CD14-positive monocyte (primary cell): Measurements from ENCODE around the gene DEPDC4. TPM values are rescaled to one million over a fixed set of nuclear protein-coding genes. Genes with fewer than 3 reads are reported as not detected.
A peak's percentile ranks its signal among the peaks of the same experiment; 100 is the strongest.

Experiments used
- DNase-seq, 3 donors: peaks; one replicate each; pipeline ENCODE4 v3.0.0-alpha.2; 2011 to 2022
- H2AFZ ChIP-seq: 2 replicates; pipeline ENCODE4 v1.6.0; 2012; ENCODE audit warnings: mild to moderate bottlenecking, low read depth, low read length, inconsistent platforms; ENCODE audit not compliant: insufficient read depth, poor library complexity, severe bottlenecking
- H3K27ac ChIP-seq, 2 donors: 1 replicate in 1 of 2; 2 replicates in 1 of 2; pipeline ENCODE4 v1.5.1; 2012 to 2013; ENCODE audit warnings: low read length in 2 of 2, control low read depth in 1 of 2, inconsistent platforms in 1 of 2, low read depth in 1 of 2, mild to moderate bottlenecking in 1 of 2
- H3K27me3 ChIP-seq, 2 donors: one replicate each; pipeline versions ENCODE4 v1.6.0 to v1.6.1; 2011 to 2013; ENCODE audit warnings: low read length in 2 of 2; ENCODE audit not compliant: control insufficient read depth in 2 of 2, insufficient read depth in 2 of 2
- H3K36me3 ChIP-seq, 2 donors: replicated peaks in 1 of 2; 1 replicate in 1 of 2; 2 replicates in 1 of 2; pipeline versions ENCODE4 v1.5.1 to v1.6.1; 2012 to 2013; ENCODE audit warnings: low read length in 2 of 2, control low read depth in 1 of 2, inconsistent platforms in 1 of 2, mild to moderate bottlenecking in 1 of 2; ENCODE audit not compliant: insufficient read depth in 2 of 2, control insufficient read depth in 1 of 2
- H3K4me1 ChIP-seq, 2 donors: 1 replicate in 1 of 2; 2 replicates in 1 of 2; pipeline versions ENCODE4 v1.5.1 to v1.6.1; 2012 to 2013; ENCODE audit warnings: low read length in 2 of 2, control low read depth in 1 of 2, inconsistent platforms in 1 of 2, mild to moderate bottlenecking in 1 of 2, moderate library complexity in 1 of 2; ENCODE audit not compliant: insufficient read depth in 2 of 2, control insufficient read depth in 1 of 2
- H3K4me2 ChIP-seq: replicated peaks from 2 replicates; pipeline ENCODE3; 2012; ENCODE audit warnings: low read length, moderate library complexity, mild to moderate bottlenecking; ENCODE audit not compliant: poor library complexity, severe bottlenecking; ENCODE audit errors: extremely low read depth
- H3K4me3 ChIP-seq, 3 experiments: fragments of 200-600 bp in 1 of 3; sonication (generic) in 1 of 3; replicated peaks in 1 of 3; 1 replicate in 2 of 3; 2 replicates in 1 of 3; pipeline ENCODE4 v1.5.1; 2011 to 2013; ENCODE audit warnings: low read length in 3 of 3, mild to moderate bottlenecking in 3 of 3, control low read depth in 2 of 3, low read depth in 2 of 3, inconsistent platforms in 1 of 3, moderate library complexity in 1 of 3
- H3K79me2 ChIP-seq: 2 replicates; pipeline ENCODE4 v1.6.0; 2012; ENCODE audit warnings: mild to moderate bottlenecking, control low read depth, inconsistent platforms, low read length, moderate library complexity; ENCODE audit not compliant: insufficient read depth
- H3K9ac ChIP-seq: 2 replicates; pipeline ENCODE4 v1.6.0; 2017; ENCODE audit warnings: low read length, mild to moderate bottlenecking; ENCODE audit not compliant: insufficient read depth, poor library complexity, severe bottlenecking
- H3K9me3 ChIP-seq, 2 donors: replicated peaks in 1 of 2; 1 replicate in 1 of 2; 2 replicates in 1 of 2; pipeline versions ENCODE4 v1.5.1 to v1.6.1; 2012 to 2013; ENCODE audit warnings: low read length in 2 of 2, control low read depth in 1 of 2; ENCODE audit not compliant: control insufficient read depth in 1 of 2, insufficient read depth in 1 of 2
- H4K20me1 ChIP-seq: 2 replicates; pipeline ENCODE4 v1.6.0; 2012; ENCODE audit warnings: mild to moderate bottlenecking, low read length, control low read depth, moderate library complexity; ENCODE audit not compliant: insufficient read depth
- H3K27ac Mint-ChIP-seq, 7 donors: one replicate each; pipeline ENCODE4 v1.8.0; 2020; ENCODE audit warnings: mild to moderate bottlenecking in 7 of 7, mixed read lengths in 7 of 7, moderate library complexity in 6 of 7, inconsistent platforms in 2 of 7
- H3K27me3 Mint-ChIP-seq, 3 donors: one replicate each; pipeline ENCODE4 v1.8.0; 2021 to 2022; ENCODE audit warnings: low read depth in 3 of 3, mild to moderate bottlenecking in 3 of 3, mixed read lengths in 3 of 3, moderate library complexity in 3 of 3, inconsistent platforms in 1 of 3
- H3K36me3 Mint-ChIP-seq, 2 donors: one replicate each; pipeline ENCODE4 v1.8.0; 2020; ENCODE audit warnings: mixed read lengths in 2 of 2, inconsistent platforms in 1 of 2, mild to moderate bottlenecking in 1 of 2
- H3K4me1 Mint-ChIP-seq: one replicate; pipeline ENCODE4 v1.8.0; 2020; ENCODE audit warnings: mild to moderate bottlenecking, mixed read lengths
- H3K4me3 Mint-ChIP-seq, 2 donors: one replicate each; pipeline ENCODE4 v1.8.0; 2020; ENCODE audit warnings: mild to moderate bottlenecking in 2 of 2, mixed read lengths in 2 of 2, moderate library complexity in 1 of 2
- H3K9me3 Mint-ChIP-seq, 7 donors: one replicate each; pipeline ENCODE4 v1.8.0; 2020 to 2022; ENCODE audit warnings: mixed read lengths in 7 of 7, mild to moderate bottlenecking in 6 of 7, moderate library complexity in 6 of 7, inconsistent platforms in 2 of 7
- WGBS: methylation state at CpG from one replicate; pipeline ENCODE4 v1.1.5; 2013; ENCODE audit warnings: missing lambda C conversion rate; ENCODE audit not compliant: insufficient coverage; 5-methylcytosine and 5-hydroxymethylcytosine counted together
- intact Hi-C, 2 donors: fragments of 100-400 bp; cut with micrococcal nuclease; formaldehyde crosslinking; loops; one replicate each; pipeline versions ENCODE4 v1.15.0 to v1.15.1; 2023
- polyA plus RNA-seq, 3 donors: library from polyadenylated mRNA; depleted of rRNA in 1 of 3; unstranded in 2 of 3; stranded (reverse) in 1 of 3; fragments of 300-500 nt in 2 of 3; fragments of >200 nt in 1 of 3; fragmentation: Illumina TruSeq in 2 of 3; gene quantifications; 1 replicate in 2 of 3; 2 replicates in 1 of 3; pipeline ENCODE4 v1.2.3, GENCODE V29; 2012 to 2021
- TF ChIP-seq, protein P1 (sequence below): fragments of 200-600 bp; IDR thresholded peaks from one replicate; pipeline ENCODE4 v1.8.0; 2022; ENCODE audit warnings: antibody characterized with exemption, mild to moderate bottlenecking

DEPDC4 gene
- polyA plus RNA-seq, 3 donors: 0.25 TPM; not detected in 2

DNA sequence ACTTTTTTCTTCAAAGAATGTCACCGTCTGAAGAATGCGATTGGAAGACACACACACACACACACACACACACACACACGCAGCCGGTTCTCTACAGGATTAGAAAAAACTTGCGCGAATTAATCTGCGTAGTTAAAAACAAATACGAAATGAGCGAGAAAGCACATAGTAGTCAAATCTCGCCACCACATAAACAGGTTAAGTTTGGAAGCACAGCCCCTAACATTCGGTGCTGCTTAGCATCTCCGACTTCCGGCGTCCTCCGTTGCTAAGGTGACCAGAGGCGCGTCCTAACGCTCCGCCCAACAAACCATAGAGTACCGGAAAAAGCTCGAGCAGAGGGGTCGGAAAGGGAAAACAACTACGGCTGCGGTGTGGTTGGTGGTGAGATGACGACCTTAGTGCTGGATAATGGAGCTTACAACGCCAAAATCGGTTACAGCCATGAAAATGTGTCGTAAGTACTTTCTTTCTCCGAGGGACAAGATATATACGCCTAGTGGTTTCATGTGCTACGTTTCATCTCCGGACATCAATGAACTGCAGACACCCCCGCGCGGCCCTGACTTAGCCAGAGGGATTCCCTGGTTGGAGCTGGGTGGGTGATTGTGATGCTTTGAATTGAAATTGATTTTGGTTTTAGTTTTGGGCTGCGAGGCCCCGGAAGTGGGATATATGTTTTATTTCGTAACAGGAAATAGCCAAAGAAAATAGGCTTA lies 66.3 kb downstream of the DEPDC4 start, which contains the start of gene ACTR6:
Gene ACTR6 (plus strand): TSS at position 353 of the 719 bp plus-strand sequence. CDS start 37 bp downstream, at position 390.
- H3K4me1 Mint-ChIP-seq: peaks cover 17% of the 10 kb centered on the region

More for the DNA sequence above, 66.3 kb downstream of the DEPDC4 start, which contains the start of gene ACTR6:
- H3K27me3 ChIP-seq: peaks cover 0 to 6% of the 10 kb centered on the region in 2 donors
- intact Hi-C loops: loop anchor here (5.0 to 10.0 kb wide), 2 partner anchors 67 to 1084 kb away; partner anchors contain the start of genes DEPDC4 (in 2 of the 2), SCYL2 (in 2 of the 2) and UTP20 (in 1 of the 2)
- no peaks in the 10 kb centered on the region for H3K9me3 ChIP-seq
- peak within 1 kb of the TSS; percentile 83 for H2AFZ ChIP-seq
- peaks cover 5 to 6% (median 6%) of the 10 kb centered on the region in 3 donors for H3K27me3 Mint-ChIP-seq
- H3K4me1 ChIP-seq: peaks cover 13 to 26% of the 10 kb centered on the region in 2 donors
- WGBS: under 1% methylated on average over 23 of the region's 38 CpGs
- peak; percentile 84 to 91 (median 88) for DNase-seq
- H3K9me3 Mint-ChIP-seq: no peaks in the 10 kb centered on the region
- peak within 1 kb of the TSS; percentile 56 for H3K9ac ChIP-seq
- no peaks in the 10 kb centered on the region for H3K36me3 ChIP-seq
- peak within 1 kb of the TSS; percentile 80 for H3K4me2 ChIP-seq
- H3K27ac ChIP-seq: peak within 1 kb of the TSS; percentile 38 to 79
- peak within 1 kb of the TSS; percentile 97 to 98 for H3K4me3 Mint-ChIP-seq
- peak within 1 kb of the TSS; percentile 71 to 84 (median 81) for H3K4me3 ChIP-seq
- peak within 1 kb of the TSS; percentile 86 to 97 (median 95) for H3K27ac Mint-ChIP-seq
- H3K36me3 Mint-ChIP-seq: no peaks in the 10 kb centered on the region
- no peaks in the 10 kb centered on the region for H4K20me1 ChIP-seq
- peaks cover 36% of the 10 kb centered on the region for H3K79me2 ChIP-seq
- TF ChIP-seq, protein P1, sequence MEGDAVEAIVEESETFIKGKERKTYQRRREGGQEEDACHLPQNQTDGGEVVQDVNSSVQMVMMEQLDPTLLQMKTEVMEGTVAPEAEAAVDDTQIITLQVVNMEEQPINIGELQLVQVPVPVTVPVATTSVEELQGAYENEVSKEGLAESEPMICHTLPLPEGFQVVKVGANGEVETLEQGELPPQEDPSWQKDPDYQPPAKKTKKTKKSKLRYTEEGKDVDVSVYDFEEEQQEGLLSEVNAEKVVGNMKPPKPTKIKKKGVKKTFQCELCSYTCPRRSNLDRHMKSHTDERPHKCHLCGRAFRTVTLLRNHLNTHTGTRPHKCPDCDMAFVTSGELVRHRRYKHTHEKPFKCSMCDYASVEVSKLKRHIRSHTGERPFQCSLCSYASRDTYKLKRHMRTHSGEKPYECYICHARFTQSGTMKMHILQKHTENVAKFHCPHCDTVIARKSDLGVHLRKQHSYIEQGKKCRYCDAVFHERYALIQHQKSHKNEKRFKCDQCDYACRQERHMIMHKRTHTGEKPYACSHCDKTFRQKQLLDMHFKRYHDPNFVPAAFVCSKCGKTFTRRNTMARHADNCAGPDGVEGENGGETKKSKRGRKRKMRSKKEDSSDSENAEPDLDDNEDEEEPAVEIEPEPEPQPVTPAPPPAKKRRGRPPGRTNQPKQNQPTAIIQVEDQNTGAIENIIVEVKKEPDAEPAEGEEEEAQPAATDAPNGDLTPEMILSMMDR: no peak
